Measurements from ENCODE around the gene STX18.
"Not testable (repeated sequence)": the region's sequence is repeated elsewhere in the genome, so short reads cannot be mapped to it uniquely, and the experiment has no call there.

The STX18 gene

GRCh38 chr4:4555916-4556315 is 14.1 kb upstream of the STX18 start:
- DNase-seq (ENCODE audit: low spot score) = peak; percentile 86

DNA sequence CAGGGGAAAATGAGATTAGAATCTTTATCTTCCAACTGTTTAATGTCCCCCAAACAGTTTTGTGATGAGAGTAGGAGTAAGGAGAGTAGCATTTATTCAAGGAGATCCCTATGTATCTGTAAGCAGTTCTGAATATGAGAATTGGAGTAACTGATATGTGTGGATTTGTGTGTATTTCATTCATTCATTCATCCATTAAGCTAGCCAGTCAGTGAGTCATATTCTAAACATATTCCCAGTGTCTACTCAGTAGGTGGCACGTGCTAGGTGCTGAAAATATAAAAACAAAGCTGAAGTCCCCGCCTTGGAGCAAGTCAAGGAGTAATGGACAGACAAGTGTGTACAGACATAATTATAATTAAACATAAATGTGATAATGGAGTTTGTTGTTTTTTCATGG is 12.4 kb upstream of the STX18 start:
- no peak for DNase-seq (ENCODE audit: low spot score)

DNA sequence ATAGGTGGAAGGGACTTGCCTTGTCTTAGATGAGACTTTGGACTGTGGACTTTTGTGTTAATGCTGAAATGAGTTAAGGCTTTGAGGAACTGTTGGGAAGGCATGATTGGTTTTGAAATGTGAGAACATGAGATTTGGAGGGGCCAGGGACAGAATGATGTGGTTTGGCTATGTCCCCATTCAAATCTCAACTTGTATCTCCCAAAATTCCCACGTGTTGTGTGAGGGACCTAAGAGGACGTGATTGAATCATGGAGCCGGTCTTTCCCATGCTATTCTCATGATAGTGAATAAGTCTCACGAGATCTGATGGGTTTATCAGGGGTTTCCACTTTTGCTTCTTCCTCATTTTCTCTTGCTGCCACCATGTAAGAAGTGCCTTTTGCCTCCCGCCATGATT is 10.2 kb upstream of the STX18 start:
- DNase-seq (ENCODE audit: low spot score) = not testable (repeated sequence)

- not testable (repeated sequence) for DNase-seq (ENCODE audit: low spot score)
These were observed 8.3 kb upstream of the STX18 start for GRCh38 chr4:4550161-4550560.

GRCh38 chr4:4549534-4549933 is 7.7 kb upstream of the STX18 start:
- no peak for DNase-seq (ENCODE audit: low spot score)

DNA sequence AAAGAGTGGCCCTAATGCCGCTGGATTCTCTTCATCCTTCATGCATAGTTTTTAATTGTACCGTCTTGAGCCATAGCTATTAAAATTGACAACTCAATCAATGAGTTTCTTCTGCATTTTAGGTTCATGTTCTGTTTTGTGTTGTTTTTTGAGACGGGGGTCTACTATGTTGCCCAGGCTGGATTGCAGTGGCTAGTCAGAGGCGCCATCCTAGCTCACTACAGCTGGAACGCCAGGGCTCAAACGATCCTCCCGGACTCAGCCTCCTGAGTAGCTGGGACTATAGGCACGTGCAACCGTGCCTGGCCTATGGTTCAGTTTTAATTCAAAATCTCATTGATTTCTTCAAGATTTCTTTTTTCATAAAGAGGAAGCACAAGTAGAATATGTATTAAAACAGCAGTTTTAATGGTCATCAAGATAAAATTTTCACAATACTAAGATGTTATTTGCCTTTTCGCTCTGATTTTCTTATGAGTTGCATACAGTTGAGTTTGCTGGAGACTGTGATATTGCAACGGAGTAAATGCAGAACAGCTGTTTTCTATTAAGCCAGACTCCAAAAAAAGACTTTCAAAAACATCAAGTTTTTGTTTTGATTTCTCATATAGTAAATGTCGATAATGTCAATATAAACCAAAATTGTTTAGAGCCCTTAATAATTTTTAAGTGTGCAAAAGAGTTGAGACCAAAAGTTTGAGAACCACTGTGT is 1.1 kb upstream of the STX18 start:
- DNase-seq (ENCODE audit: low spot score) = no peak

- DNase-seq (ENCODE audit: low spot score) = peak; percentile 65
These were observed 712 bp downstream of the STX18 start for GRCh38 chr4:4541040-4541631.

- no peak for DNase-seq (ENCODE audit: low spot score)
These were observed 2.4 kb downstream of the STX18 start for GRCh38 chr4:4539481-4539880.

DNA sequence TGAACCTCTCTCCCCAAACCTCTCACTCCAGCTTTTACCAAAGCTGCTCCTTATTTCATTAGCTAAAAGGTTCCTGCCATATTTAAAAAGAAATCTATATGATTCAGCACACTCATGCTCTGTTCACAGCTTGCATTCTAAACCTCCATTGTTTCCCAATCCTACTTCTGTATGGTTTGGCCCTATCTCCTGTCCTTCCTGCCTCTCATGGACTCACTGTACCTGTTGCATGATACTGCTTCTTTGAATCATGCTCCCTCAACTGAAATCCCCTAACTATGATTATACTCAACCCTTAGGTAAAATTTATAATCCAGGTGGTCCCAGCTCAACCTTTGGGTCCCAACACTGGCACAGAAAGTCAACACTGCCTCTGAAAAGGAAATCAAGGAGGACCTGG is 6.3 kb downstream of the STX18 start:
- DNase-seq (ENCODE audit: low spot score) = no peak

GRCh38 chr4:4534515-4535145 is 7.2 kb downstream of the STX18 start:
- DNase-seq (ENCODE audit: low spot score) = no peak

- no peak for DNase-seq (ENCODE audit: low spot score)
These were observed 8.2 kb downstream of the STX18 start for GRCh38 chr4:4533461-4534169.

GRCh38 chr4:4532371-4533154 is 9.3 kb downstream of the STX18 start:
- no peak for DNase-seq (ENCODE audit: low spot score)

GRCh38 chr4:4529392-4529791 is 12.5 kb downstream of the STX18 start:
- no peak for DNase-seq (ENCODE audit: low spot score)

DNA sequence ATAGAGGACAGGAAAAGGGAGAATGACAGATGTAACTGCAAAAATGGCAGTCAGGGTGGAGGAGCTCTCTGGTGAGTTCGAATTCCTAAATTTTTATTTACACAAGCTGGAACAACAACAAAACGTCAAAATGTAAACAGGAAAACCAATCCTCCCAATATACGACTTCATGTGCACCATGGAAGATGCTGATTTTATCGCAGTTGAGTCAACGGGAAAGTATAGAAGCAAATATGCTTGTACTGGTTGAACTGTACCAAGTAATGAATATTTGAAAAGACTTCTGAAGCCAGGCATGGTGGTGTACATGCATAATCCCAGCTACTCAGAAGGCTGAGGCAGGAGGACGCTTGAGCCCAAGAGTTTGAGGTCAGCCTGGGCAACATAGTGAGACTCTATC is 15.4 kb downstream of the STX18 start:
- DNase-seq (ENCODE audit: low spot score) = no peak

- peak; percentile 15 for DNase-seq (ENCODE audit: low spot score)
These were observed 17.5 kb downstream of the STX18 start for GRCh38 chr4:4524364-4524763.

DNA sequence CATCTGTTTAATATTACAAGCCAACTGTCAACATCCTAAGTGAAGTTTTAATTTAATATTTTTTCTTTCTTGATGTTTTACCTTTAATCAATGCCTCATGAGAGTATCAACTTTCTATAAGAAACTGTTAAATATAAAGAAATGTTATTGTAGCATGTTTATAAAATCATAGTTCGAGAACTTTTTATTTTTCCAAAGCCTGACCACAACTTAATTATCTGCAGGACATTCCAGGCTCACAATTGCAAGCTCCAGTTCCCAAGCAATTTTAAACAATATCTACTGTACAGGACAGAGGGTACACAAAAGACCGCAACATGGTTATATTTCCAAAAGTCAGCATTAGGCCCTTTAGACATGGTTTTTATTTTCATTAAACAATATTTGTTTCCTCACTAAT is 20.1 kb downstream of the STX18 start:
- no peak for DNase-seq (ENCODE audit: low spot score)

DNA sequence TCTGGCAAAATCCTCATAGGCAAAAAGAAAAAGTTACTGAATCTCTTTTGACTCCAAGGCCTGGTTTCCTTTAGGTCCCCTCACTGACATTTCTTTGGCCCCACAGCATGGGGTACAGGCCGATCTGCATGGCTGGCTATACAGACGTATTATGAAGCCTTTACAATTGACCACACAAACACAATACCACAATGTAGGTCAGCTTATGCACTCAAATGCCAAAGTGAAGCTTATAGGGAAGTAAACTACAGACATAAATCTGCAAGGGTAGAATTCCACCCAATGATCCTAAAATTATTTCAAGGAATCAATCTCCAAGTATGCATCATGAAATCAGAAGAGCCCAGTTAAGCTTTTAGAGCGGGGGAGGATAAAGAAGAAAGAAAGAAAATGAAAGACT is 20.7 kb downstream of the STX18 start:
- DNase-seq (ENCODE audit: low spot score) = no peak

GRCh38 chr4:4519297-4519894 is 22.5 kb downstream of the STX18 start:
- no peak for DNase-seq (ENCODE audit: low spot score)

DNA sequence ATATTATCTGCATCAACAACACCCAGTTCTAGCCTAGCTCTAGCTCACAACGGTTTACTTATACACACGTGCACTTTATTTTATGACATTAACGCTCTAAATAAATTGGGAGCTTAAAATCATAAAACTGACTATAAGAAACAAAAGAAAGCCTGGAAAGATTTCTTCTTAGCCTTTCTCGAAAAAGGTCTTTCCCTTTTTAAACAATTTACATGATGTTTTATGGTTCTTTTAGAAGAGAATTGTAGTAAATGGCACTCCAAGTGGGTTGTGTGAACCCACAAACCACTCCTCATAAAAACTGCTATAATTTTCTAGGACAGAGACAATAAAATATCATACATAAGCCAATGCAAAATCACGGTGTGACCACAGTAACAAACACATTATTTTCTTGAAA is 23.1 kb downstream of the STX18 start:
- no peak for DNase-seq (ENCODE audit: low spot score)

GRCh38 chr4:4514786-4515185 is 27.1 kb downstream of the STX18 start:
- no peak for DNase-seq (ENCODE audit: low spot score)

- no peak for DNase-seq (ENCODE audit: low spot score)
These were observed 29.6 kb downstream of the STX18 start for GRCh38 chr4:4512282-4512681.

- DNase-seq (ENCODE audit: low spot score) = not testable (repeated sequence)
These were observed 31.2 kb downstream of the STX18 start for GRCh38 chr4:4510641-4511040.

Data from AG08396 (cell line).